HG03108 (cell line): ENCODE measurements around the gene NRXN3.

Experiments used
- ATAC-seq: cut with Tn5 transposase; IDR thresholded peaks from one replicate; pipeline ENCODE4 v1.9.1; 2021; ENCODE audit warnings: moderate library complexity; ENCODE audit not compliant: unreplicated experiment

Gene NRXN3

DNA sequence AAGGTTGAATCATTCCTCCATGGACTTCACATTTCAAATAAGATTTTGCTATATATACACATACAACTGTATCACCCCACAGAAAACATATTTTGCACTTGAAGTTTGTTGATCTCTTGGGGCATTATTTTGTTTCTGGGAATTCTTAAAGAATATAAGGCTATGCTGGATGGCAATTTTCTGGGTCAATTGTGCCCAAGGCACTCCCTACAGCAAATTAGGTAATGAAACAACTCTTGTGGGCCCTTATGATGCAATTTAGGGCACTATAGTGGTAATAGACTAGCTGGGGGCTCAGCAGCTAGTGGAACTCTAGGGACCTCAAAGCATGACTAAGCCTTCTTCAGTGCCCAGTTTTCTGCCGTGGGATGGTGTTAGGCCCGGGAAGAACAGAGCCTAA, 444.4 kb downstream of the NRXN3 start:
- no peak for ATAC-seq

DNA sequence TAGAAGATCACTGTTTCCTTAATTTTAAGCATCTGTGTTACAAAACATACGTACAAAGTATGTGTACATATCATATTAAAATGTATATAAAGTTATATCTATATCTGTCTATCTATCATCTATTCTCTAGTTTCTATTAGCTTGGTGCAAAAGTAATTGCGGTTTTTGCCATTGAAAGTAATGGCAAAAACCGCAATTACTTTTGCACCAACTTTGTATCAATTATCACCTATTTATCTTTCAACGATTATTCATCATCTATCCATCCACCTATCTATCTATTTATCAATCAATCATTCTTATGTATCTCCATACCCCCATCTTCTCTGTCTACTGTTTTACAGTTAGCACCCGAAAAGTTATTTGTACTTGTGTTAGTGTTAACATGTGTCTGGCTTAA, 447.6 kb downstream of the NRXN3 start:
- no peak for ATAC-seq

DNA sequence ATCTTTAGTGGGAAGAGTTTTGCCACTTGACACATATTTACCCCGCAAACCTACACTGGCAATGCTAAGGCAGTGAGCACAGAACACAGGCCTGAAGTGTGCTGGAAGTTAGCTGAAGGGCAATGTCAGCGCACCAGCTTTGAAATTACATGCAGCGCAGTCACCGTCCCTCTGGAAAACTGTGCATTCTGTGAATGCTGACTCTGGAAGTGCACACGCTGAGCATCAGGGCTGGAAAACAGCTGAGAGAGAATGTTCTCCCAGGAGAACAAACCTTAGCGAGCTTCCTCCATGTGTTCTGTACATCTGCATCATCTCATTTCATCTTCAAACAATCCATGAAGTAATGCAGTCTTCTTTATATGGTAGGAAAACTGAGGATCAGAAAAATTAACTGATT, 448.2 kb downstream of the NRXN3 start:
- ATAC-seq = no peak

DNA sequence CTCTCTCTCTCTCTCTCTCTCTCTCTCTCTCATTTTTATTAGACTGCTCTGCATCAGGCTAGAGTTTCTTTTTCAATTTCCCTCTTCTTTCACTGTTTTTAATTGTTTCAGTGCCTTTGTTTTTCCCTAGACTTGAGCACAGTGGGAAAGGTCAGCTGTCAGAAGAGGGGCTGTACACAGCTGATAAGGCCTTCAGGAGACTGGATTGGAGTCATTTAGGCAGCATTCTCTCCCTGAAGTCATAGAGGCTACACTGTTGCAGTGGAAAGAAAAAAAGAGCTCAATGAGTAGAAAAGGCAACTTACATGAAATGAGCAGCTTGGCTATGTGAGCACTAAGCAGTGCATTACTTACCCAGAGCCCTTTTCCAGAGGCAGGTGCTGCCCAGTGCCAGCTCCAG, 456.9 kb downstream of the NRXN3 start:
- no peak for ATAC-seq

DNA sequence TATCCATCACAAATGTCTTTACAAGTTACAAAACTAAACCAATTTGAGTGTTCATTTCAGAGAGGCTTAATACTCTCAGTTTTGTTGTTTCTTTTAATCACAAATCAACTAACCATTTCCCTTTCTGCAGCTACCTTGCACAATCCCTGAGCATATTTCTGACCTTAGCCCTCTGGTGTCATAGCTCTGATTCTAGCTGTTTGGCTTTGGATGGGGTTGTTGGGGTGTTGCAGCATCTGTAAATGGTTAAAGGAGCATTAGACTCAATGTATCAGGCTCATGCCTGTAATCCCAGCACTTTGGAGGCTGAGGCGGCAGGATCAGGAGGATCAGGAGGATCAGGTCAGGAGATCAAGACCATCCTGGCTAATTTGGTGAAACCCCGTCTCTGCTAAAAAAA, 461.4 kb downstream of the NRXN3 start:
- no peak for ATAC-seq

DNA sequence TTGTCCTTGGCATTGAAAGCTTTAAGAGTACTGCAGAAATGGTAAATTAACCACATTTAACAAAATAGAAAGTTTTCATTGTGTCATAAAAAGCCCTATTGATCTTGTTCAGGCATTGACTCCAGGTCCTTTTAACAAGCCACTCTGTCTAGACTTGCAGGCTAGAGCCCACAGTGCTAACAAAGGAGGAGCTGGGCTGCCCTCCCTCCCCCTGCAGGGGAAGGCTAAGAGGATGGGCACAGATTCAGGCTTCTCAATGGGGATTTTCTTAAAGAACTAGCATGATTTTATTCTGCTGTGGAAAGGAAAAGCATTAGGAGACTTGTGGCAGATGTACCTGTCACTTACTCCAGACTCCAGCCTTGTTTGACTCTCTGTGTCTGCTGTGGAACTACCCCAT, 463.6 kb downstream of the NRXN3 start:
- ATAC-seq = no peak

DNA sequence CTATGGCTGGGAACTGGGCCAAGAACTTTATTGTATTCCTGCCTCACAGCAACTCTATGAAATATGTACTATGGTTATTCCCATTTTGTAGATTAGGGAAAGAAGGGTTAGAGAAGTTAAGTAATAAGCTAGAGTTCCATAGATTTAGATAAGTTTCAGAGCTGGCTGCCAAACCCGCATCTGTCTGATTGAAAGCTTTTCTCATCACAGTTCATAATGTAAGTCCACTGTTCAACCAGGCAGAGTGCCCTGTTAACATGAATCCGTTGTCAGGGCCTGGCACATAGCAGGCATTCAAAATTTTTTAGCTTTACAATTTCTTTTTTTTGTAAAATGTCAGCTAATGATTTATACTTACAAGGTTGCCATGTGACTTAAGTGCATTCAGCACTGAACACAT, 467.3 kb downstream of the NRXN3 start:
- no peak for ATAC-seq

DNA sequence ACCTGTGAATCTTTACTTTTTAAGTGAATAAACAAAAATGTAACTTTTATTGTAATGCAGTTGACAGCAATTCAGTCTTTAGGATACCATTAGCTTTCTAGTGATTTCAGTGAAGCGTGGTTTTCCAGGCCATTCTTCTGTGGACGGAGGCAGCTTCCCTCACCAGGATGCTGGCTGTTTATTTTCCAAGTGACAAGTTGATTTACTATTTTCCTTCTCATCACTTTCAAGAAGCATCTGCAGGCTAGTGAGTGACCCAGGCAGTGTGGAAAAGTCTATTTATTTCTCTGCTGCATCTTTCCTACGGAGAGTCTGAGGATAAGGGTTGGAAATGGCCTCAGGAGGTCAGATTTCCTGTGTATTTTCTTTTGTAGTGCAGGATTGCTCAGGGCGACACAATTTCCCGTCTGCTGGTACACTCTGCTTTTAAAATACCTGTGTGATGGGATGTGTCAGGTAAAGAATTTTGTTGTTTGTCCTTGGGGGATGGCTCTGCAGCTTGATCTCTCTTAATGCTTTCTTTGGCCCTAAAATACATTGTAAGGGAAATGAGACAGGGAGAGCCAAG, 467.8 kb downstream of the NRXN3 start:
- ATAC-seq = no peak

DNA sequence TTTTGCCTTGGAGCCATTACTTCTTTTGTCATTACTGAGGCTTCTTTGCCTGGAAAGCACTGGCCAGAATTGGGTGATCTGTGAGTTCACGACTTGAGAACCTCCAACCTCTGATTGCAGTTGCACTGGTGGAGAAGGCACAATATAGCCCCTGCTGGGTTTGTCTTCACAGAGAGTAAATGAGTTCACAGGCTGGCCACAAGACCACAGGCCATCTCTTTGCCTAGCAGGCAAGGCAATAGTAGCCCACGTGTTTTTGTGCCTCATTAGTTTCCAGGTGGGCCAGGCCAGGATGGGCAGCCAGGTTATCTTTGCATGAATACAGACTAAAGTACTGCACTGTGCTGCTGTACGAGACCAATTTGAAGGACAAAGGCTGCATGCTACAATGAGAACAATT, 468.8 kb downstream of the NRXN3 start:
- no peak for ATAC-seq

DNA sequence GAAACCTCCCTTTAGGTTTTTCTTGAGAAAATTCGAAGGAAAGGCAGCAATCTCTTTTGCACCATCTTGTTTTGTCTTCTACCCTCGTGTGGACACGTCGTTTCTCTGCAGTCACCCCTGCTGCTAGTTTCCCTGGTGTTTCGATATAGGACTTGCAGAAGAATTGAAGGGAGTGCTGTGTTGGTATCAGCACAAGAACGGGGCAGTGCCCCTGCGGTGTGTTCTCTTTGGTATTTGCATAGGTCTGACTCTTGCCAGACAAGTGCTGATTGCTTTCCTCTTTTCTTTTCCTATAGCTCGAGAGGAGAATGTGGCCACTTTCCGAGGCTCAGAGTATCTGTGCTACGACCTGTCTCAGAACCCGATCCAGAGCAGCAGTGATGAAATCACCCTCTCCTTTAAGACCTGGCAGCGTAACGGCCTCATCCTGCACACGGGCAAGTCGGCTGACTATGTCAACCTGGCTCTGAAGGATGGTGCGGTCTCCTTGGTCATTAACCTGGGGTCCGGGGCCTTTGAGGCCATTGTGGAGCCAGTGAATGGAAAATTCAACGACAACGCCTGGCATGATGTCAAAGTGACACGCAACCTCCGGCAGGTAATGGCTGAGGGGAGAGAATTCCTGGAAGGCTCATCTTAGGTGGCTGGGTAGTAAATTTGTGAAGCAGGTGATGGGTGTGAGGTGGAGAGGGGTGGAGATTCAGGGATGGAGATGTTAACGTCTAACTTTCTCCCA, 474.8 kb downstream of the NRXN3 start:
- no peak for ATAC-seq

DNA sequence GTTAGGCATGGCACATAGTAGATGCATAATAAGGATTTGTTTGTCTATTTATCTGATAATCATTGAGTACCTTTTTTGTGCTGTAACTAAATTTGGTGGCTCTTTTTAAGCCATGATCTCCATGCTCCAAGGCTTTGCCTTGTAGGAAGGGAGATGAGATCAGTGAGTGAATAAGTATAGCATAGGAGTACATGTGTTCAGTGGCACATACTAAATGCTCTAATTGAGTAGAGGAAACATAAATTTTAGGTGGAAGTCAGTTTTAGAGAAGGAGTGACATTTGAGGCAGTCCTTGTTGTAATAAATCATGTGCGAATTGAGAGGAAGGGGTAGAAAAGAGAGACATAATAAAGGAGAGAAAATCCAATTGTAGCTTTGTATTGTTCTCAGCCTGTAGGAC, 482.6 kb downstream of the NRXN3 start:
- ATAC-seq = no peak

DNA sequence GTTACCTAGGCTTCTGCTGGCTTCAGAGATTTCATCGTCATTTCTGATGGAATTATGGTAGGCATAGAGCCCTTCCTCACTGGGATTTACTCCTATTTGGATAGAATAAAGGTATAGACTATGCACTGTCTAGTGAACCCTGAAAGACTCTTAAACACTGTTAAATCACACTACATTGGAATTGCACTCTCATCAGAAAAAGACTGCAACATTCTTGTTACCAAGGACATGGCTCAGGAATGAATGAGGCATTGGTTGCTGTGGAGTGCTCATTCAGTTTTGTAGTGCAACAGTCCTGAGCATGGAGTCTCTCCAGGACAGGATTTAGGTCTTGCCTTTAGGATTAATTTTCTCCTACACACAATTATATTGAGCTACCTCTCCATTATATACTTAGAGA, 483.0 kb downstream of the NRXN3 start:
- no peak for ATAC-seq

DNA sequence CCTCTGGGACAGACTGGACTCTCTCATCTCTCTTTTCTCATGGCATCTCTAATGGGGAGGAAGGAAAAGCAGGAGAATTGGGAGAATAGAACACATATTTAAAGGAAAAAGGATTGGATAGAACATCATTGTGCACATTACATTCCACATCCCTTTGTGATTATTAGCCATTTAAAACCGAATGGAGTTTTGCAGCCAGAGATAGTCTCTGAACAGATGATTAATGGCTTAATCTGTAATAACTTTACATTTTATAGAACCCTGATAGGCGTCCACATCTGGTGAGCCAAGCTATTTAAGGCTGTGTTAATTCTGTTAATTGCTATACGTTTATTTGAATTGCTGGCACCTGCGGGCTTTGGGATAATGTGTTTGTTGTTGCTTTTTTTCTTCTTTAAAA, 487.3 kb downstream of the NRXN3 start:
- no peak for ATAC-seq

DNA sequence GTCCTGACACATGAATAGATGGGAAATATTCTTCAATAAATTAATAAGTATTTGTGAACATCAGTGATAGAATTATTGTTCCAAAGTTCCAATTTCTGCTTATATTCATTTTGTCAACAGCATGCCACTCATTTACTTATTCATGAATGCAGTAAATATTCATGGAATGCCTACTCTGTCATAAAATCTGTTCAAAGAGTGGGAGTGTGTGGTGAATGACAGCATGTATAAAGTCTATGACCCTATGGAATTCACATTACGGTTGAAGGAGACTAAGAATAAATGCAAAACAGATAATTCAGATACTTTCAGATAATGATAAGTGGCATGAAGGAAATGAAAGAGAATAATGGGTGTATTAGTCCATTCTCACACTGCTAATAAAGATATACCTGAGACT, 494.7 kb downstream of the NRXN3 start:
- no peak for ATAC-seq

DNA sequence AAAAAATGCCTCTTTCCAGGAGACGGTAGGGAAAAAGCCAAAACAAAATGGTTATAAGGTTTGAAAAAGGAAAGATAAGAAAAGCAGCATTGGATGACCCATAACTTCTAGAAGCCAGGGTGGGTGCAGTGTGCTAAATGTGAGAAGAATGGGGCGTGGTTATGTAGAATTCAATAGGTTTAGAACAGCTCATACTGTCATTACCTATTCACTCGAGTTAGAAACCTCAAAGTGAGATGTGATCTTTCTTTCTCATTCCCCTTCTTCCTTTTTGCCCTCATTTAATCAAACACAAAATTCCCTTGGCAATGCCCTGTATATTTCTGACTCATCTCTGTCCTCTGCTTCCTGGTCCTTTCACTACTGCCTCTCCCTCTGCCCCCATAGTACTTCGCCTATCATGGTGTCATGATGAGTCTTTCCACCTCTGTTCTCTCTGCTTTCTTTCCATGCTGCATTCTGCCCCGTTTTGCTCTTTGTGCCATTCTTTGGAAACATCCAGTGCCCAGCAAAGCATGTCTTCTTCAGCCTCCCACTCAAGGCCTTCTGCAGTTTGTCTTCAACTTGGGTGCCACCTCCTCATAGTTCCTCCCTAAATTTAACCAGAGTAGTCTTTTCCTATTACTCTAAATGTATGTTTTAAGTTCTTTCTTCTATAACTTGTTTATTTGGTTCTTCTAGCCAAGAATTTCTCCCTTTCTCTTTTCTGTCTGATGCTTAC, 496.3 kb downstream of the NRXN3 start:
- ATAC-seq = no peak

DNA sequence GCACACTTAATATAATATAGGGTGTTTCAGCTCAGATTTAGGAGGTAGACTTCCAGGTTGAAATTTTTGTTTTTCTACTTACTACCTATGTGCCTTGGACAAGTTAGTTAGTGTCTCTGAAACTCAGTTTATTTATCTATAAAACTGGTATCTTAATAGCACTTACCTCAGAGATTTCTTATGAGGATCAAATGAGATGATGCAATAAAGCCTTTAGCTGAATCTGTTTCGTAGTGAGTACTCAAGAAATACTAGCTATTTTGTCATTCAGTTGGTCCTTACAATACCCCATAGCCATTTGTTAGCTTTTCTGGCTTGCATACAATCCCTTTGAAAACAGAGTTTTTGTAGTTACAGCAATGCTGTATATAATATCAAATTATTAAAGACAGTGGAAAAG, 497.0 kb downstream of the NRXN3 start:
- ATAC-seq = no peak

DNA sequence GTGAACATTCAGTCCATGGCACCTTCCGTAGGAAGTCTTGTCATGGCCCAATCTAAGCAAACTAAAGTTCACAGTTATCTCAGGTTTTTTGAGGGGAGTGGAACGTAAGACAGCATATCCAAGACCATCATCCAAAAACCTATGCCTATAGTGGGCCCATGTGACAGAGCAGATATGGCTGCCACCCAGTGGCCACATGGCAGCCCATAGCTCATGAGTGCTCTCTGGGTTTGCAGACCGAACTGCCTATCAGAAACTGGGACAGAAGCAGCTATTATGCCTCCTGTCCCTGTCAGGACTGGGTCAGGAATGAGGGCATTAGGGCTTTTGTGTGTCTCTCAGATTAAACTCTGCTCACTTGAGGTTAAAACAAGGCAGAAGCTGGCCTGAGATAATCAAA, 503.7 kb downstream of the NRXN3 start:
- no peak for ATAC-seq

DNA sequence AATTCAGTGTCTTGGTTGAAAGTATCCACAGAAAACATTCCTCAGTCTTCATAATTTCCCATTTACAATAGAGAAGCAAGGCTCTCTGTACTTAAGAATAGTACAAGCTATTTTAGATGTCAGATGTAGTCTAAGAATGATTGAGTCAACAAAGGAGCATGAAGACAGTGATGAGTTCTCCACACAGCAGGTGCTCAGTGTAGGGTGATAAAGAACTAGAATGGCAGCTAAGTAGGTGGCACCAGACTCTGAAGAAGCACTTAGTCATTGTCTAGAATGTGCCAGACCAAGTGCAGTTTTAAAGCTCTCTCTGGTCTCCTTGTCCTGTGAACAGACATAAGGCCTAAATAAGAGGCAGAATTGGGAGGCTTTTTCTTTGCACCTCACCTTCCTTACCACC, 504.6 kb downstream of the NRXN3 start:
- ATAC-seq = no peak

DNA sequence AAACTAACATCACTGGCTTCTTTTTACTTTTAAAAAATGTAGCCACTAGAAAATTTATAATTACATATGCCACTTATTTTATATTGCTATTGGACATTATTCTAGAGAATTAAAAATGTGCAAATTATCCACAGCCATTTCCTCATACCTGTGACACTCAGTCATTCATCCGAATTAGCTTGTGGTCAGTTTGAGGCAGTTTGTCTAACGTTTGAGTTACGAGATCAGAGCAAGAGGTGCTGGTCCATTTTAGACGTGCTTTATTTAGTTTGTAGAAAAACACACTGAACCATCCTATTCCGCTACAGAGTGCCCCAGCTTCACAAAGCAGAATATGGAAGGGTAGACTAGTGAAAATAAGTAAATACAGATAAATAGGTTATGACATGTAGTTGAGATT, 513.0 kb downstream of the NRXN3 start:
- no peak for ATAC-seq

DNA sequence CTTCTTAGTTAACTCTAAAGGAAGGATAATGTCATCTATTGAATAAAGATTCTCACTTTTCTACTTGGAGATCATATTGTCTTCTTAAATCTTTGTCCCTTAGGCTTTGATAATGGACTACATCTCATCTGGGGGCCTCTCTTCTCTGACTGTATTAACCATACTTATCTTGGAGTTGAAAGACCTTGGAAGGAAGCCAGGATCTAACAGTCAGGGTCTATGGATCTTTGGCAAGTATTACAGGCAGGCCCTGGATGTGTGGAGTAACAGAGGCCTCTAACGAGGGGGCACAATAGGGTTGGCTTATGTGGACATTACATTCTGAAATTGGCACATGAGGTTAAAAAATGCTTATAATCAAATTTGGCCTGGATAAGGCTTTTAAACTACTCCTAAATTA, 513.8 kb downstream of the NRXN3 start:
- ATAC-seq = no peak

DNA sequence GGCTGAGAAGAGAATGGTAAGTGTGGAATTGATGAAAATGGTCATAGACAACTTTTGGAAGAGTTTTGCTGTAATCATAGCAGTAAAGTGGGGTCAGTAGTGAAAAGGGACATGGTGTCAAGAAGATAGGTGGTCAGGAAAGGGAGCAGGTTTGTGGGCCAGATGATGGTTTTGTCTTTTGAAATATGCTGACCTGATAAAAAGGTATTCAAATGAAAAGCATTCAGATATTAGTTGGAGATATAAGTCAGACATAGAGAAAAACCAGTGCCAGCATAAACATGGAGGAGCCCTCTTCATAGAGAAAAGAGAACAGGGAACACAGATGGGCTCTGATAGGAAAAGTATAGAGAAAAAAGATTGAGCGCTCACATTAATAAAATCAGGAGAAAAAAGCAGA, 518.3 kb downstream of the NRXN3 start:
- no peak for ATAC-seq

DNA sequence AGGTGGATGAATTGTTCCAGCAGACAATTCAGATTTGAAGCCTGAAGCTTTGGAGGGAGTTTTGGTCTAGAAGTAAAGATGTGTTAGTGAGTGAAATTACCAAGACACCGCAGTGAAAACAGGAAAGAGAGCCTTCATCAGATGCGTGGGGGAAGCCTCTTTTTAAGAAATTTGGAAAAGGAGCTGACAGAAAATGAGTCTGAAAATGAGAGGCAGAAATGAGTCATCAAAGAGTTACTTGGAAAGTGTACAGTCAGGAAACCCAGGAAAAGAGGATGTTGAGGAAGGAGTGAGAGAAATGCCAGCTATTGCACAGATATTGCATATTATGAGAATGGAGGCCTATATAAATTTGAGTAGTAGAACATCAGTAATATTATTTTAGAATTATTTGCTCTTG, 520.7 kb downstream of the NRXN3 start:
- ATAC-seq = no peak

DNA sequence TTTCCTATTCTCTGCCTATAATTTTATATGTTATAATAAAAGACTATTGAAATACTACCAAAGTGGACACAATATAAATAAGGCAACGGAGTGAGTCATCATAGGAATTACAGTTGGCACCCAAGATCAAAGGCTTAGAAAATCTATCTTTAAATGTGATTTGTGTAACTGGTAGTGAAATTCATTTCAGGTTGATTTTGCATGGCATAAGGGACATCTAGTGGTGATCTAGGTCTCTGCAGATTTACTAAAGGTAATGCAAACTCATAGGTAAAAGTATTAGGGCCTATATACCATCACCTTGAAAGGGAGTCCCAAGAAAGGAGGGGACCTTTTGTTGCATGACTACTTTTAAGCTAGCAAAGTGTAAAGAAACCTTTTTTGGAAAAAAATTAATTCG, 527.2 kb downstream of the NRXN3 start:
- ATAC-seq = no peak
